GM21576 (cell line): ENCODE measurements around the gene ADCY4.

Experiments
- ATAC-seq: cut with Tn5 transposase; IDR thresholded peaks from one replicate; pipeline ENCODE4 v1.9.1; 2021; ENCODE audit warnings: mild to moderate bottlenecking, moderate library complexity; ENCODE audit not compliant: unreplicated experiment

The ADCY4 gene

DNA sequence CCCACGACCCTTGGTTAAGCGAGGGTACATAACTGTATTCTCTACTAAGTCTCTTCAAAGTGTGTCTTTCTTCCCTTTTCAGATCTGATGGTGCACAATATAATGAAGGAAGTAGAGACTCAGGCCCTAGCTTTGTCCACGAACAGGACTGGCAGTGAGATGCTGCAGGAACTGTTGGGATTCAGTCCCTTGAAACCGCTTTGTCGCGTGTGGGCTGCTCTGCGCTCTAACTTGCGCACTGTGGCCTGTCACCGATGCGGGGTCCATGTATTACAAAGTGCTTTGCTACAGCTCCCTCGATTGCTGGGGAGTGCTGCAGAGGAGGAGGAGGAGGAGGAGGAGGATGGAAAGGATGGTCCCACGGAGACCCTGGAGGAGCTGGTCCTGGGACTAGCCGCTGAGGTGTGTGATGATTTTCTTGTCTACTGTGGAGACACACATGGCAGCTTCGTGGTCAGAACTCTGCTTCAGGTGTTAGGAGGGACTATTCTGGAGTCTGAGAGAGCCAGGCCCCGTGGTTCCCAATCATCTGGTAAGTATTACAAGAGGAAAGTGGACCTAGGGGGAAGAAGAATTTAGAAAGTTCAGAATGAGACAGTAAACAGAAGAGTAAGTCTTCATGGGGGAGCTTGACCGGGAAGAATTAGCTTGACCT is 34.4 kb downstream of the ADCY4 start:
- ATAC-seq, result no peak

DNA sequence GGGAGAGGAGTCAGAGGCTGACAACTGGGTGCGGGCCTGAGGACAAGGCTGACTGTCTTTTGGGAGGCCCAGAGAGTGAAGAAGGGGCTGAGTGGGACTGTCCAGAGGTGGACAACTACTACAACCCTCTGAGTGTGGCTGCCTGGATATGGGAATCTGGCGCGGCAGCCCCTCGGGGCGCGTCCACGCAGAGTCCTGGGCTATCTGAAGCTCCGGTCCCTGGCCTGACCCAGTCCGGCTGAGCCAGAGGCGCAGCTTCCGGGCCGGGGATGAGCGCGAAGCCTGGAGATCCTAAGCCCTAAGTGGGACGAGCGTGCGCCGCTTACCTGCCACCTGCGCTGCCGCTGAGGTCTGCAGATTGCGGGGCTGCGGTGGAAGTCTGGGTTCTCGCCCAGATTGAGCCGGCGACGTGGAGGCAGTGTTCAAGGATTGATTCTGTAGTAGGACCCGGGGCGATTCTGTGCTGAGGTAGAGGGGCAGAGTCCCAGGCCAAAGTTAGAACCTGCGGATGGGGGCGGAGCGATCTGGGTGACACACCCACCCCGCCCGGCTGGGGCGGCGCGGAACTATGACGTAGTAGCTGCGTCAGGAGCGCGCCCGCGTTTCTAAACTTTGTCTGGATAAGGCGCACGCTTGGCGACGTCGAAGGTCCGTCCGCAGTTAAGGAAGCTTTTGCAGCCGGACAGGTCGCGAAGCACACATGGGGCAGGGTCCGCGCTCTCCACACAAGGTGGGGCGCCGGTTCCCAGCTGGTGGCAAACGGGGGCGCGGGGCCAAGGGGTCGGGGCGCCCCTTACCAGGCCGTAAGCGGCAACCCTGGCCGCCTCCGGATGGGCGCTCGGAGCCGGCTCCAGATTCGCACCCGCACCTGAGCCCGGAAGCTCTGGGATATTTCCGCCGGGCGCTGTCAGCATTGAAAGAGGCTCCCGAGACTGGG is 35.3 kb downstream of the ADCY4 start, which contains the start of the genes DHRS1 and NOP9:
Gene DHRS1, minus strand, starts transcription at position 526 of the 937 bp plus-strand sequence. CDS start 674 bp downstream, outside the sequence.
Gene NOP9, plus strand, starts transcription at position 596 of the 937 bp plus-strand sequence. Its CDS starts 105 bp downstream, at position 701.
- peak; percentile 64 for ATAC-seq

DNA sequence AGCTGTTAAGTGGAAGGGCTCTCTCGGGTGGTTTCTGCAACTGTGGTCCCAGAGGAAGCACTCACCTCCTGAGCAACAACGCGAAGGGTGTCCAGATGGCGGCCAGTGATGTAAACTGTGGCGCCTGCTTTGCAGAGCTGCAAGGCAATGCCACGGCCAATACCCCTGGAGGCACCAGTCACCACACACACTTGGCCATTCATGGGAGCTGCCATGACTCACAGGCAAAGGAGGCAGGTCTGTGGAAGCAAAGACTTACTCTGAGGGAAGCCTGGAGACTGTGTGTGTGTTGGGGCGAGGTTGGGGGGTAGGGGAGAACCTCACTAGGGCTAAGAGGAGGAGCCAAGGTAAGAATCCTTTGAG is 36.0 kb downstream of the ADCY4 start:
- ATAC-seq, result peak; percentile 8

DNA sequence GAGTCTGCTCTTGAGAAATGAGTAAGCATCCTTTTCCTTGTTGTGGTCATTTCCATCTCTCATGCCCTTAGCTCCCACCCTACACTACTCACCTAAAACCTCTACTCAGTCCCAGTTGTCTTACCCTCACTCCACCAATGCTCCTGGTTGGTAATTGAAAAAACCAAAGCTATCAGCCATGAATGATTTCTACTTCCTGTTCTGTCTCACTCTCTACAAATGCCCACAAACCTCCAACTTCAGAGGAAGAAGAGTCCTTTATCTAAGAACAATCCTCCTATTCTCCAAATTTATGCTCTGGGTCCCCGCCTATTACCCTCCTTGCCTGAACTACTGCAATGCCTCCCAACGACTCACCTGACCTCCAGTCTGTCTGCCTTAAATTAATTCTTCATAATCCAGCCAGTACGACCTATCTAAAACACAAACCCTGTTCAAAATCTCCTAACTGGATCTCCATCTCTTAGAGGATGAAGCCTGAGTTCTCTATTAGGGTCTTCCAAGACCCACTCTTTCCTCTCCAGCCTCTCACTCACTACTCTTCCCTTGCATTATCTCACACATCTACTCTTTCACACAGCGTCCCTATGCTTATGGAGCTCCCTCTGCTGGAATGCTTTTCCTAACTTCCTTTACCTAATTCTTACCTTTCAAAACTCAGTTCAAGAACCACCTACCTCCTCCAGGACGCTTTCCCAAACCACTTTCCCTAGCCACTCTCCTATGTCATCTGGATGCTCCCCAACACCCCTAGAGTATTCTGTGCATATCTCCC is 37.5 kb downstream of the ADCY4 start:
- peak; percentile 1 for ATAC-seq

DNA sequence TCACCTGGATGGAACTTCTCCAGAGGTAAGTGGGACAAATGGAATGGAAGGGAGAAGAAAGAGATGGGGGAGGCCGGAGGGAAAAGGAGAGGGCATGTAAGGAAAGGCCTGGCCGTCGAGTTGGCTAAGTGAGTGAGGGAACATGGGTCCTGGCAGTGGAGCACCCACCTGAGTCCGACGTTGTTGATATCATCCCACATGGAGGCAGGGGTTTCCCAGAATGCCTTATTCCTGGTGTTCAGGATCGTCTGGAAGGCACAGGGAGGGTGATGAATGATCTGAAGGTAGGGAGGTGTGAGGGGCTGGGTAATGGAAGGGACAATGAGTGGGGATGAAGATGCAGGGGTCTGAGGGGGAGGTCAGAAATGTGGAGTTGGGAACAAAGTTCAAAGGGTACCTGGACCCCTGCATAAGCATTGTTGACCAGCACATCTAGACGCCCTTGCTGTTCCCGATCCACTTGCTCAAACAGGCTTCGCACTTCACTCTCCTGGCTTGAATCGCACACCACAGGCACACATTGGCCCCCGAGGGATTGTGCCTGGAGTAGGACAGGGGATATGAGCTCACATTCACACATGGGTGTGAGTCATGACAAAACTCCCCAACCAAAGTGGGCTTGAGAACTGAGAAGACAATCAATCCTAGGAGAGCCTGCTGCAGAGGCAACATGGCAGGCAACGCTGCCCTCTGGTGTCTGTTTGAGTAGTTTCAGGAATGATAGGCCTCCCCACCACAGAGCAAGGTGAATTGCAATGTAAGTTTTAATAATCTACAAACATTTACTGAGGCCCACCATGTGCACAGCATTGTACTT is 38.3 kb downstream of the ADCY4 start:
- peak; percentile 40 for ATAC-seq

DNA sequence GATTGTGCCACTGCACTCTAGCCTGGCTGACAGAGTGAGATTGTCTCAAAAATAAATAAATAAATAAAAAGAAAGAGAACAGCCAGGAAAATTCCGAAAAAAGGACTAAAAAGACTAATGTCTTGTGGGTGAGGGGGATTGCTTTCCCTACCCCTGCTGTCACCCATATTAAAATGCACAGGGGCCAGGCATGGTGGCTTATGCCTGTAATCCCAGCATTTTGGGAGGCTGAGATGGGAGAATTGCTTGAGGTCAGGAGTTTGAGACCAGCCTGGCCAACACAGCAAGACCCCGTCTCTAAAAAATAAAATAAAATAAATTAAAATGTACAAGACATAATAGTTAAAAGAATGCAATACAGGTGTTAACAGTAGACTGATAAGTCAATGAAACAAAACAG is 41.3 kb downstream of the ADCY4 start:
- no peak for ATAC-seq

DNA sequence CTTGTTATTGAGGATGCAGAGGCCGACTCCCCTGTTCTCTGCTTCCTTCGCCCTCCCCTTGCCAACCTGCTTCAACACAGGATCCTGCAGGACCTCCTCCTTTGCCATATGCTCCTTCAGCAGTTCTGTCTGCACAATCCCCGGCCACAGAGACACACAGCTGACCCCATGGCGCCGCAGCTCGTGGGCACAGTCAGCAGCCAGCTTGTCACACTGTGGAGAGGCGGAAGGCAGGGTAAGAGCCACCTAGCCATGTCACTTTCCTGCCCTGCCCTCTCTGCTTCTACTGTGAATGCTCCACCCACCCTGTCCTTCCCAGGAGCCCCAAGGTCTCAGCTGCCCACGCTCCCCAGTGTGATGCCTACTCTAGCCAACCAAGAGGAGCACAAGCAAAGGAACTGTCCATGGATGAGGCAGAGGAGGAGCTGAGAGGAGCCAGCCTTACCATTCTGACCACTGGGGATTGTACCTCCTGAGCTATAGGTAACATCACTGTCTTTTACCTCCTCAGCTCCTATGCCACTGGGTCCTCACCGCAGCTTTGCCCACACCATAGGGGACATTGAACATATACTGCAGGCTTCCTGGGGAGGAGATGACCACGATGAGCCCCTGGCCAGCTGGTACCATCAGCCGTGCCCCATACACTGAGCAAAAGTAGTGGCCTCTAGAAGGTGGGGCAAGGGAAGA is 42.6 kb downstream of the ADCY4 start:
- no peak for ATAC-seq

DNA sequence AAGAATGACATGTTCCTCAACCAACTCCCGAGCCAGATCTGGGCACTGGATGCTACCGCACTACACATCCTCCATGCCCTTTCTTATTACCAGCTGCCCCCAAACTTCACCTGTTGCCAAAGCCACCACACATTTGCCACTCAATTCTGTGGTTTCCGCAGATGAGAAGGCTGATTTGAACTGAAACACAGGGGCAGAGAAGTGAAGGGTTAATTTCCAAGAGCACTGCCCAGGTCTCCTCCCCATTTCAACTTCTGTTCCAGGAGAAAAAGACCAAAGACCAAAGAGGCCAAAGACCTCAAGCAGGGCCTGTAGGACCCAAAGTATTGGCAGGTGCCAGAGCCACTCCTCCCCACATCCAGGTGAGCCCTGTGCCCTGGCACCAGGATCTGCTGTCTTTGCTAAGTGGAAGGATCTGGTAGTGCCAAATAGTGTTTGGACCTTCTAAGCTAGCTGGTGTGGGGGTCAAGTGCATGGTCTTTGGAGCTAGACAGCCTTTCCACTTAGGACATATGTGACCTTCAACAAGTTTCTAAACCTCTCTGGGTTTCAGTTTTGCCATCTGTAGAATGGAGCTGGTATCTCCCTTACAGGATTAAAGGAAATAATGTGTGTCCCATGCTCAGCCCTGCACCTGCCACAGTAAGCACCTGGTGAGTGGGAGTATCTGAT is 43.3 kb downstream of the ADCY4 start:
- ATAC-seq, result no peak

DNA sequence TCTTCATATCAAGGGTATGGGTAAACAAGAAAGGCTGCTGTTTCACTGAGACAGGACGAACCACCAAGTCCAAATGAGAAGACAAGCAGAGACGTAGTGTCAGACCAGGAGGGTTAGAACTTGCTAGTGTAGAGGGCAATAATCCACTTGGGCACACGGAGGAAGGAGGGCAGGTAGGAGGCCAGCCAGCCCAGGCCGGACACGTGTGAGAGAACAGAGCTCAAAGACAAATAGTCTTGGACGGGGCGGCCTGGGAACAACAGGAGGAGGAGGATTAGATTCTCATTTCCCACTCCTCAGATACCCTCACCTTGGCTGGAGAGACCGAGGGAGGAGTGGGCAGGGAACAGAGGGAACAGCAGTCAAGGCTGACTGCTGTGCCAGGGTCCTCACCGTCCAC is 44.1 kb downstream of the ADCY4 start:
- ATAC-seq, result no peak

DNA sequence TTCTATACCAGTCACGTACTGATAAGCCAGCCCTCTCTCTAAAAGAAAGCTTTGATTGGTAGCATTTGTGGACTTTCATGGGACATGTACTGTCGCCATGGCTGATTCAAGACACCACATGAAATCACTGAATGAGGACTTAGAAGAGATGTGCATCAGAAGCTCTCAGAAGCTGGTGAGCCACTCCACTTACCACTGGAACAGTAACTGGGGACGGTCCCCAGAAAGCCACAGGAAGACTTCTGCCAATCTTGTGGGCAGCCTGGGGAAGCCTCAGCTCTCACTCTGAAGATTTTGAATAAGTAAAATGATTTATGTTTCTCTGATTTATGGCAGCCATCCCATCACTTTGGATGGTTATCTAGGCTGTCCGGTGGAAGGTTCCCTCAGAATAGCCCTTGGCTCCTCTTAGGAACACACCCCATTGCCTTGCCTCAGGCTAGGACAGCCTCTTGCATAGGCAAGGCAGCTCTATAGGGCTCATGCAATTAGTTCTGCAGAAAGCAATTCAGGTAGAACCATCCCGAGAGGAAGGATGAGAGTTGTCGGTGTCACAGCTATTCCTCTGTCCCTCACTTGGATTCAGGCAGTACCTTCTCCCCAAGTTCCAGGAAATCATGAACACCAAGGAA is 45.1 kb downstream of the ADCY4 start:
- peak; percentile 79 for ATAC-seq

DNA sequence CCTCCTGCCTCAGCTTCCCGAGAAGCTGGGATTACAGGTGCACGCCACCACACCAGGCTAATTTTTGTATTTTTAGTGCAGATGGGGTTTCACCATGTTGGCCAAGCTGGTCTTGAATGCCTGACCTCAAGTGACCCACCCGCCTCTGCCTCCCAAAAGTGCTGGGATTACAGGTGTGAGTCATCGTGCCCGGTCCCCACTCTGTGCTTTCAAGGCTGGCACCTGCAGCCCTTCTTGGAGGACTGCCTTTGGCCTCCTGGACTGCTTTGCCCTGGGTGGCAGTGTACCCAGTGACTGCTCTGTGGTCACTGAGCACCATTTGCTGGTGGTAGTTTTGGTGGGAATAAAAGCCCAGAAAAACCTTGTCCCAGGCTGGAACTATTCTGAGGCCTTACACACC is 47.9 kb downstream of the ADCY4 start:
- ATAC-seq, result no peak

DNA sequence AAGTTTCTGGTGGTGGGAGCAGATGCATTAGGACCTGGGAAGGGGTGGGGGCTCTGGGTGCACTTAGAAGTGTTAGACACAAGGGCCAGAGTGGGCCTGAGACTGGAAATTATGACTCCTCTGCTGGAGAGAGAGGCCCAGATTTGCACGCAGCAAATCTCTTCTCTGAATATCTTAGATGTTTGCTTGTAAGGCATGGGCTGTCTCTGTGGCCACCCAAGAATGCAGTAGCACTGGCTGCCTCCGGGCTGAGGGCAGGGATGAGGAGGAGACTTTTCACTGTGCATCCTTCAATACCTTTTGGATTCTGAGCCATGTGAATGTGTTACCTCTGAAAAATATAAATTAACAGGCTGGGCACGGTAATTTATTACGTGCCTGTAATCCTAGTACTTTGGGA is 49.5 kb downstream of the ADCY4 start:
- ATAC-seq, result no peak

DNA sequence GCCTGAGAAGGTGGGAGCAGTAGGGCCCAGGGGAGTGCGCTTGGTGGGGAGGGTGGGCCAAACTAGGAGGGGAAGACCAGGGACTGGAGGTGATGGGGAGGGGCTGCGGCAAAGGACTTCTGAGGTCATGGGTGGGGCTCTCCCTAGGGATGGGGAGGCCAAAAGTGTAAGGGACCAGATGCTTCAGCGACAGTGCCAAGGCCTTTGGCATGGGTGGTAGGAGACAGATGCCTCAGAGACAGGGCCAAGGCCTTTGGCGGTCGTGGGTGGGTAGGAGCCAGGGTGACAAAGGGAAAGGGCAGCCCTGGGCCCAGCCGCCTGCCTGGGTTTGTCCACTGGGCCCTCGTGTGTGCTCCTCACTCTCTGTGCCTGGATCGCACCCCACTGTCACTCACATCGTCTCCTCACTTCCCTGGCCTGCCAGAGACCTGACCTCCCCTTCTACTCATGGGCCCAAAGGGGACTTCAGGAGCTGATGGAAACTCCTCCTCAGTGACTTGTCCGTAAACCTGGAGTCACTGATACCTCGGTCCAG is 50.3 kb downstream of the ADCY4 start:
- ATAC-seq, result no peak

DNA sequence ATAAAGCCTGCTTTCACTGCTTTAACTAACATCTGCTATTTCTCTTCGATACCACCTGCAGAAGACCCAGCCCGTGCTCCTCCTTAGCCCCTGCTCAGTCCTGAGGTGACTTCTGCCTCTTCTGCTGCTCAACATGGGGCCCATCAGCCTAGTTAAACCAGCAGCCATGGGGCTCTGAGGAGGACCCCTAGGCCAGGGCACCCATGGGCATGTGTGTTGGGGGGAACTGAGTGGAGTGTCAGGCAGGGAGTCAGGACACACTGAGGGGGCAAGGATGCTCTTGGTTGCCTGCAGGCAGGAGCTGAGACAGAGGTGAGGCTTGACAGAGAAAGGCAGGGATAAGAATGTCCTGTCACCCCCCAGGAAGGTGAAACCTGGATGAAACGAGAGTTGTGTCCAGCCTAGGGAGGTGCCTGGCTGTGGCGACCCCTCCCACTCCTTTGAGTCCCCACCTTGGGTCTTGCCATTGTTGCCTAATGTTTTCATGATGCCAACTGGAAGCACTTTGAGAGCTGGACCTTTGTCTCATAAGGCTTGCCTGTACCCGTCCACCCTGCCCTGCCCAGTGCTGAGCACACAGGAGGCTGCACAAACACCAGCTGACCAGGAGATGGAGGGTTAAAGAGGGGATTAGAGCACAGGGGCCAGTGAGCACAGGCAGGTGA is 50.9 kb downstream of the ADCY4 start:
- no peak for ATAC-seq

DNA sequence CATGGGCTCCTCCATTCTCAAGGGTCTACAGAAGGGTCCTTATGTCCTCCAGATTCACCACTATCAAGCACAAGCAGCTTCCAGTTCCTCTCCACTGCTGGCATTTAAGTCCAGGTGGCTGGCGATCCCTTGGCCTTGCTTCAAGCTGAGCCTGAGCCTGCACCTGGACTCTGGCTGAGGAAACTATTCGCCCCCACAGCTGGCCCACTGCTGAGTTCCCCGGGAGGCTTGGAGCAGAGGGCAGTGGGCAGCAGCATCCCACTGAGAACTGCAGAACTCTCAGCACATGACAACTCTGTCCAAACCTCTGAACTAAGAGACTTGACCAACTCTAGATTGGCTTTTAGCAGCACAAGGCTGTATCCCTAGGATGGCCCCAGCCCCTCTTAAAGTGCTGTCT is 52.1 kb downstream of the ADCY4 start:
- no peak for ATAC-seq

DNA sequence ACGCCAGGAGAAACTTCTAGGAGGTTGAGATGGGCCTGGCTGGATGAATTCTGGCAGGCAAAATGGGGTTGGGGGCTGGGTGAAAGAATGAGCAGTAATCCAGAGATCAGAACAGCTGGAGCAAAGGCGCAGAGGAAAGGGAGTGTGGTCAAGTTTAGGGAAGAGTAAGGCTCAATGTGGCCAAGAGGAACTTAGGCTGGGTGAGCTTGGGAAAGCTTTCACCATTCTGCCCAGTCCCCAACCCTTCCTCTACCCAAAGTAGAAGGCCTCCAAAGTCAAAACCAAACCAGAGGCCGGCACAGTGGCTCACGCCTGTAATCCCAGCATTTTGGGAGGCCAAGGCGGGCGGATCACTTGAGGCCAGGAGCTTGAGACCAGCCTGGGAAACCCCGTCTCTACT is 53.2 kb downstream of the ADCY4 start:
- ATAC-seq, result no peak

DNA sequence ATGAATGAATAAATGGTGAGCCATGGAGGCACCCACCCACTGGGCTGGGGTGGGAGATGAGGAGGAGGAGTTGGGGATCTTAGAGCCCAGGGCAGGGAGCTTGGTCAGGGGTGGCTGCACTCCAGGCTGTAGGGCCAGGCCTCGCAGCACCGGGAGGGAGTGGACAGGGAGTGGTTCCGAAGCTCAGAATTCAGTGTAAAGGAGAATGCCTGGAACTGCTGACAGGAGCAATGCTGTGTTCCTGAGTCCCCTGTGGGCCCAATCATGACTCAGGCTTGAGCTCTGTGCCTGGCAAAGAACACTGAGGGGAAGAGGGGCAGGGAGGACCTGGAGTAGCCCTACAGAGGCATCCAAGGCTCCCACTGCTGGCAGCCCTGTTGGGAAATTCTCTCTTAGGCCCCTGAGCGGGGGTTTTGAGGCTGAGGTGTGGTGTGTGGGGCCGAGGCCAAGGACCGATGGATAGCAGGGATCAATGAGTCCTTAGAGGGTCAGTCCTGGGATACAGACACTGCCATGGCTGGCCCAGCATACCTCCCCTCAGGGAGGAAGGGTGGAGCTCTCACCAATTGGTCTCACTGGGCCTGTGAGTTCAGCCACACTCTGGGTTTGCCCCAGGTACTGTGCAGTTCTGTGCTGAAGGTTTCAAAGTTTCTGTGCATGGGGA is 53.9 kb downstream of the ADCY4 start:
- no peak for ATAC-seq
